Erythroblast (primary cell): ENCODE measurements around the gene ARHGEF11.

Experiments used
- DNase-seq, 2 experiments: peaks; one replicate each; lab custom pipeline; 2025; lab: John Stamatoyannopoulos, UW
- GATA1 ChIP-seq: IDR thresholded peaks from 2 replicates; pipeline ENCODE4 v1.6.1; 2011; ENCODE audit warnings: low read depth, mild to moderate bottlenecking, control low read depth, low read length, moderate library complexity
- POLR2A ChIP-seq: IDR thresholded peaks from 2 replicates; pipeline ENCODE4 v1.6.1; 2011; ENCODE audit warnings: mild to moderate bottlenecking, low read length

ARHGEF11 gene

DNA sequence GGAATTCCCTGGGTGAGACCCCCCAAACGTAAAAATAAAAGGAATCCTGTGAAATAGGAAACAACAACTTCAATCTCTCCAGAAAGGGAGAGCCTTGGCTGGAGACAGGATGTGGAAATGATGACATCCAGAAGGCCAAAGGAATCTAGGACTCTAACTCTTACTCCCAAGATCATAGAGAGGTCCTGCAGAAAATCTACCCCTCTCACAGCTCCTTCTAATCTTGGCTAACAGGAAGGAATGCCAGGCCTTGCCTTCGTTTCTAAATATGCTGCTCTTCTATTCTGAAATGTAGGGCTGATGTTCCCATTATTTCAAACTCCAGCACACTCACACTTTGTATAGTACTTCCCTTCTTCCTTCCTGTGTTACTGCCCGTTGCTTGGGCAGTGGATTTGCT, 40.7 kb downstream of the ARHGEF11 start:
- DNase-seq: no peak
- TF ChIP-seq POLR2A (no peak), GATA1 (no peak)

DNA sequence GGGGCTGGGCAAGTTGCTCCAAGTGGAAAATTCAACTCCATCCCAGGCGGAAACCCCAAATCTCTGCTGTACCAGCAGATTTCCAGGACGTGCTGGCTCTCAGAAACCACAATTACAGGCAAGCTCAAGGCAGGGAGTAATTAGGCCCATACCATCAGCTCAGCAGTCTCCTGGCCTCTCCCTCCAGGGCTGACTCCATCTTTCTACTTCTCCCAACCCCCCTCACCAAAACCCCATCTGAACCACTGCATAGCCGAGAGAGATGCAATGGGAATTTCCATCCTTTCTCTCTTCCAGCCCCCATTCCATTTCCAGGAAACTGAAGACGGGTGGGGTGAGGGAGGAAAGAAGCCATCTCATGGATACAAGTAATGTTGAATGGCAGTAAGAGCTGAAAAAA, 41.2 kb downstream of the ARHGEF11 start:
- TF ChIP-seq GATA1 (no peak), POLR2A (no peak)
- no peak for DNase-seq

DNA sequence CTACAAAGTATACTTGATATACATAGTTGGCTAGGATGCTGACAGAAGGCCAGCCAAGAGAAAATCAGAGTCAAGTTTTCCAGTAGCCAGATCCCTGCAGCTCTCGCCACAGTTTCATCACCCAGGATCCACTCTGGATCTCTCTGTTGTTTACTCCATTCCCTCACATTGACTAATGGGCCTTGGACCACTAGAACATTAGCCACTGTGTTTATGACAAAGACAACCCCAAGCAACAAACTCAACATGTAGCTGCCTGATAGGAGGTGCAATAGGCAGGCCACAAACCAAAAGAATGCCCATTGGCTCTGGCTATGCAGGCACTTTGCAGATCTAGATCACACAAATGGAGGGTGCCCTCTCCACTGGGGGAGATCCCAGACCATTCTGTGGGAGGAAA, 44.2 kb downstream of the ARHGEF11 start:
- DNase-seq: no peak
- no peak for TF ChIP-seq GATA1
- TF ChIP-seq POLR2A: no peak

DNA sequence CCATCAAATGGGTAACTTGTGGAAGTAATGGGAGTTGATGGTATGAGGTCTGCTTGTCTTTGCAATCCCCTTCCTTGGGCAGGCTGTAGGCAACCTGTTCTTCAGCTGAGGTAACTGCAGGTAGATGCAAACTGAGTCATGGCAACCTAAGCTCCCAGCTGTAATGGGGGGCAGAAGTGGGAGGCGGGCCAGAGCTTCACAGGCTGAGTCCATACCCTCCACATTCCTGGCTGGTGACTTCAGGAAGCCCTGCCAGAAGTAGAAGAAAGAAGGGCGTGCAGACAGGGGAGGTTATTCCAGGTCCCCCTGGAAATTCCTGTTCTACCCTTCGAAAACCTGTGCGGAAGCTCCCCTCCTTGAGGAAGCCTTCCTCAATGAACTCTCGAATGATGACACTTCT, 44.9 kb downstream of the ARHGEF11 start:
- no peak for TF ChIP-seq GATA1
- no peak for TF ChIP-seq POLR2A
- no peak for DNase-seq

DNA sequence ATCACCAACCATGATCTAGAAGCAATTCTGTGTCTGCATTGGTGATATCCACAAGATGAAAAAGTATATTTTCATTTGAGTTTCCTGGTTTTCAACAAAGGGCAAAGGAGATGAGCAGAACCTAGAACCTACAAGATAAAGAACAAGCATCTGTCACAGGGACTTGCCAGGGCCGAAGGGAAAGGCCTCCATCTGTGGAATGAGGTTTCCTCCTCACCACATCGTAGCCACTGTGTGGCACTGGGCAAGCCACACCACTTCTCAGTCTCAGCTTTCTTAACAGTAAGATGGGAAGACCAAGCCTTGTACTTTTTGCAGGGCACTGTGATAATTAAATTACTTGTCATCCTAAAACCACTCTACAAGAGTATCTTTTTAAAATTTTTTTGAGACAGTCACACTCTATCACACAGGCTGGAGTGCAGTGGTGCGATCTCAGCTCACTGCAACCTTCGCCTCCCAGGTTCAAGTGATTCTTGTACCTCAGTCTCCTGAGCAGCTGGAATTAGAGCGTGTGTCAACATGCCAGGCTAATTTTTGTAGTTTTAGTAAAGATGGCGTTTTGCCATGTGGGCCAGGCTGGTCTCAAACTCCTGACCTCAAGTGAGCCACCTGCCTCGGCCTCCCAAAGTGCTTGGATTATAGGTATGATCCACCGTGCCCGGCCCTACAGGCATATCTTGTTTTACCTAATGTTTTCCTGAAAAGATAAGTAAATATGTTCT, 45.8 kb downstream of the ARHGEF11 start:
- DNase-seq: no peak
- TF ChIP-seq GATA1 (no peak), POLR2A (no peak)

DNA sequence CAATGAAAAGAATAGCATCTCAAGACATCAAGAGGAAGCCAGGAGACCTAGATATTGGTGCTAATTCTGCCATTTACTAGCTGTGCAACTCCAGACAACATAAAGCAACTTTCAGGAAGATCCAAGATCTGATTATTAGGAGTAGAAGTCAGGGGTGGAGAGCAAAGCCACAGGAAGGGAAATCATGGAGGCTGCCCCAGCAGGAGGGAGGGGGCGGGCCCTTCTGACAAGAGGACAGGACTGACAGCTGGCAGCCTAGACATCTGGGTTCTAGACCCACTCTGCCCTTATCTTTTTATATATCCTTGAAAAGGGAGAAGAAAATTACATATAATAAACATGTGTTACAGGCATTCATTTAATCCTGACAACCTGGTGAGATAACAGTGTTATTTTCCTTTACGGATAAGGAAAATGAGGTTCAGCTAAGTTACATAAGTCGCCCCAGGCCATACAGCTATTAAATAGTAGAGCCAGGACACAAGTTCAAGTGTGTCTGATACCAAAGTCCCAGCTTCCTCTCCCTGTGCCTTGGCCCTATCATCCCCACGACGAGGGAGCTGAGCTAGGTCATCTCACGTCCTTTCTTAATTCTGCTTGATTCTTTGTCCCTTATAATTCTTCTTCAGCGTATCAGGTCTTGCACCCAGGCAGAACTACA, 46.6 kb downstream of the ARHGEF11 start:
- DNase-seq: no peak
- TF ChIP-seq POLR2A (no peak), GATA1 (no peak)

DNA sequence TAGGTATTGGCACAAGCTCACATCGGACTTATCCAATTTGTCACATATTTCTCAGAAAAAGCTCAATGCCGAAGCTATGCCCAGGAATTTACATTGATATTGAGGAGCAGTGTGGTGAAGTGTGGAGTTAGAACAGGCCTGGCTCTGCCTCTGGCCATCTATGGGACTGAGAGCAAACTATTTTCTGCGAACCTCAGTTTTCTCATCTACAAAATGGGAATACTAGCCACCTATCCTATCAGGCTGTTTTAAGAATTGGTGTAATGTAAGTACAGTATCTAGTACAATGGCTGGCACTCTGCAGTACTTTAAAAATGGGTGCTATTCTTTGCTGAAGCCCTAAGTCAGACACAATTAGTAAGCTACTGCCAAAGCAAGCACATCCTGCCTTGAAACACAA, 47.2 kb downstream of the ARHGEF11 start:
- DNase-seq: no peak
- TF ChIP-seq POLR2A (no peak), GATA1 (no peak)

DNA sequence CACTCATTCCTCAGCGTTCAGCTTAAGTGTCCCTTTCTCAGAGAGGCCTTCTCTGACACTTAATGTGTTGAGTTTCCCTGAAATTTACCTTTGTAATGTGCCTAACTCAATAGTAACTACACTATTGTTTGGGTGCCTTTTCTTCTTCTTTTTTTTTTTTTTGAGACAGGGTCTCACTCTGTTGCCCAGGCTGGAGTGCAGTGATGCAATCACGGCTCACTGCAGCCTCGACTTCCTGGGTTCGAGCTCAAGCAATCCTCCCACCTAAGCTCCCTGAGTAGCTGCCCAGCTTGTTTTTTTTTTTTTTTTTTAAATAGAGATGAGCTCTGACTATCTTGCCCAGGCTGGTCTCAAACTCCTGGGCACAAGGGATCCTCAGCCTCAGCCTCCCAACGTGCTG, 50.1 kb downstream of the ARHGEF11 start:
- no peak for TF ChIP-seq POLR2A
- no peak for TF ChIP-seq GATA1
- no peak for DNase-seq

DNA sequence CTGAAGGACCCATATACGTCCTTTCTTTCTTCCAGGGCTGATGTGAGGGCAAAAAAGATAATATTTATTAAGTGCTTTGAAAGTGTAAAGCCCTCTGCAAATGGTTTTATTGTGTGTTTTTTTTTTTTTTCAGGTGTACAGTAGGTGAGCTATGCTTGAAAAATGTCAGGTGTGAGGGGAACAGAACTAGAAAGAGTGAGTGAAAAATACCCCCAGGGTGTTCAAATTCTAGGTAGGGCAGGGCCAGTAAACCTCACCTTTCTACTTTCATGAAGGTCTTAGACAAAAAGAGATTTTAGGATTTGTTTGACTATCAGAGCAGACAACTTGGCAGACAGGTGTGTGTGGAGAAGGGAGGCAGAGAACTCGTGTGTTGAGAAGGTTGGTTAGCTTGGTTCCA, 51.3 kb downstream of the ARHGEF11 start:
- no peak for DNase-seq
- TF ChIP-seq POLR2A (no peak), GATA1 (no peak)

DNA sequence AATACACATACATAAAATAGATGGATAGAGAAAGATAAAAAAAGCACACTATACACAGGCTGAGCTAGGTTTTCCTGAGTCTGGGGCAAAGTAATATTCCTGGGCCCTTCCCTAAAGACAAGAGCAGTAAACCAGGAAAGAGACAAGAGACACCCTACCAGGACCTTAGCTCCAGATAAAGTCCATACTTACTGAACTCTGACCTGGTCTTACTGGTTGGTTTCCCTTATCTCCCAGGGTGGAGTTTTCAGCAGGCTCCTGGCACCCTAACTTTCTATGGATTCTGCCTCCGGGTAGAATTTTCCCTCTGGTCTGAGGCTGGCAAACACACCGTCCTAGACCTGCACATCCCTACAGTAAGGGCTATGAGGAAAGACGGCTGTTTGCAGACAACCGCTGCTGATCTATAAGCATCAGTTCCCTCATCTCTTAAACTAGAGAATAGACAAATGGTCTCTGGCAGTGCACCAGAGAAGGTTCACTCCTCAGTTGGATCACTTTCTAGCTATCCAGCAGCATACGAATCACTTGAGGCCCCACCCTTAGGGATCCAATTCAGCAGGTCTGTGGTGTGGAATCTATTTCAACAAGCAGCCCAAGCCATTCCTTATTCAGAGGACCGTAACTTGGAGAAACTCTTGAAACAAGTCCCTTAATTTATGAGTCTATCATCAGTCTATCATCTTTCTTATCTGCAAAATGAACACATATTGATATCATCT, 52.0 kb downstream of the ARHGEF11 start:
- DNase-seq: no peak
- TF ChIP-seq POLR2A: no peak
- no peak for TF ChIP-seq GATA1

DNA sequence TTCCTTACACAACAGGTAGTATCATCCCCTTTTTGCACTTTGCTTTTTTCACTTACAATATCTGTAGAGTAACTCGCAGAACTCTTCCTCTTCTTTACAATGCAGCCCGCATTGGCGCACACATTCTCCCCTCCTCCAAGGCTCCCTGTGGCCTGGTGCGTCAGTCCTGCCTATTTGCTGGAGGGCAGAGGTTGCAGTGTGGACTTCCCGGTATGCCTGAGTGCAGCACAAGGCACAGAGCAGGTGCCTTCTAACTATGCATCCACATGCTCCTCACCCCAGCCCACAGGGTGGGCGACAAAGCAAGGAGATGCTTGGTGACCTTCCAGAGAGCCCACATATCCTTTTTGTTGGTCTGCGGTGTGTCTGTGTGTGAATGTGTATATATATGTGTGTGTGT, 53.3 kb downstream of the ARHGEF11 start:
- no peak for TF ChIP-seq GATA1
- no peak for TF ChIP-seq POLR2A
- DNase-seq: no peak

DNA sequence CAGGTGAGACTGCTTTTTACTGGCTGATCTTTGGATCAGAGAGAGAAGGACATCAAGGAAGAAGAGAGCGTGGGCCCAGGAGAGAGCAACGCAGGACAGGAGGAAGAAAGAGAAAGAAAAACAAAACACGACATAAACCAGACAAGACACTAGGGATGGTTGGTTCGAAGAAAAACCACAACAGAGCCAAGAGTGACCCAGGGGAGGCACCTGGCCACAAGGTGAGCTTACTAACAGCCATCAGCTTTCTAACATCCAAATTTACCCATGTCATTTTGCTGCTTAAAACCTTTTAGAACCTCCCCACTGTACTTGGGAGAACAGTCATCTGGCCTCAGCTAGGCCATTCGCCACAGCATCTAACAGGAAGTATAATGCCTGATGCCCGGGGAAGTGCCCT, 57.8 kb downstream of the ARHGEF11 start:
- no peak for TF ChIP-seq GATA1
- TF ChIP-seq POLR2A: no peak
- no peak for DNase-seq

DNA sequence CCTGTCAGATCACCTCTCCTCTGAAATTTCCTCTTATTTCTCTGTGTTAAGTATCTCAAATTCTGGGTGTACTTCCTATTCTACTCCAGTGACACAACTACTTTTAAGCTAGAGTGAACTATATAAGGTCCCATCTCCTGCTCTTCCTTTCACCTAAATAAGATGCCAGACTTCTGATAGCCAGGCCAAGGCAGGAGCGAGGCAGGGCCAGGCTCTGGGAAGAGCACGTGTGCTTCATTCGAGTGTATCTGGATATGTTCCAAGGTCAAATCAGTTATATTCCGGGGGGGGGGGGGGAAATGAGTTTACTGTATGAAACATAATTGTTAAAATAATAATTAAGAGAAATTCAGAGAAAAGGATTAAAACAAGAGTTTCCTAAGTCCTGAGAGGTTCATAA, 65.0 kb downstream of the ARHGEF11 start:
- no peak for DNase-seq
- TF ChIP-seq GATA1 (no peak), POLR2A (no peak)

DNA sequence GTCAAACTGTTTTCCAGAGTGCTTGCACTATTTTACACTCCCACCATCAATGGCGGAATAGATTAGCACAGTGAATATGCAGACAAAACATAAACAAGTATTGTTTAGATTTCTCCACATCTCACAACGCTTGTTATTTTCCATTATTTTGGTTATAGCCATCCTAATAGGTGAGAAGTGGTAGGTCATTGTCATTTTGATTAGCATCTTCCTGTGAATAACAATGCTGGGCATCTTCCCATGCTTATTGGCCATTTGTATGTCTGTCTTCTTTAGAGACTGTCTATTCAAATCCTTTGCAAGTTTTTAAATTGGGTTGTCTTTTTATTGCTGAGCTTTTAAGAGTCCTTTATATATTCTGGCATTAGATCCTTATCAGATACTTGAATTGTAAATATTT, 70.5 kb downstream of the ARHGEF11 start:
- TF ChIP-seq POLR2A (no peak), GATA1 (no peak)
- DNase-seq: no peak

DNA sequence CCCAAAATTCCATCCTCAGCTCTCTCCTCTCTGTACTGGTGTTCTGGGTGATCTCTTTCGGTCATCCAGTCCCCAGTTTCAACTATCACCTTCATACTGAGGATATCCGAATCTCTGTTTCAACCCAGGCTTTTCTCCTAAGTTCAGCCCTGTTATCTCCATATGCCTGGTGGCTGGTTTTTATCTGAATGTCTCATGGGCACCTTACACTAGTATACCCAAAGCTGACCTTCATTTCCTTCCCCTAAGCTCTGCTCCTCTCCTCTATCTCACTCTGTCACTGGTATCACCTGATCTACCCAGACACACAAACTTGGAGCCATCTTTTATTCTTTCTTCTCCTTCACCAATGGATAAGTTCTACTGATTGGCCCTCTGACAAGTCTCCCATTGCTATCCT, 72.1 kb downstream of the ARHGEF11 start:
- peak in 1 of 2 experiments; percentile 41 for DNase-seq
- no peak for TF ChIP-seq GATA1
- no peak for TF ChIP-seq POLR2A
